DND-41 (cell line): Measurements from ENCODE around the gene KIF5A.

Experiments
- CTCF ChIP-seq: IDR thresholded peaks from 2 replicates; pipeline ENCODE4 v1.5.1; 2012; ENCODE audit warnings: borderline replicate concordance, low read length, moderate library complexity, mild to moderate bottlenecking; ENCODE audit not compliant: poor library complexity, severe bottlenecking; ENCODE audit errors: extremely low read depth
- EZH2 ChIP-seq: IDR thresholded peaks from 3 replicates; pipeline ENCODE4 v1.6.1; 2012; ENCODE audit warnings: borderline replicate concordance, low read depth, mild to moderate bottlenecking, moderate library complexity, low read length, inconsistent platforms; ENCODE audit not compliant: severe bottlenecking

GRCh38 chr12:57603324-57603723 is 53.5 kb downstream of the KIF5A start:
- TF ChIP-seq EZH2 (no peak), CTCF (no peak)
